ENCODE measurements around the gene ING5.
"Not testable (repeated sequence)": the region's sequence is repeated elsewhere in the genome, so short reads cannot be mapped to it uniquely, and the experiment has no call there.

Gene ING5

GRCh38 chr2:241736111-241736510 is 34.3 kb downstream of the ING5 start:
- no peak for TF ChIP-seq CTCF (IDR thresholded peaks at IDR 0.05; ENCODE audit: extremely low read depth, insufficient read depth, missing control alignments)
- no peak for DNase-seq (ENCODE audit: low spot score)
- in situ Hi-C loops (cut with MboI; ENCODE audit: low pct_unique_long_range_greater_than_20kb, low sequenced_read_pairs, unreplicated experiment), result no loop called here

- in situ Hi-C loops (cut with MboI; ENCODE audit: low pct_unique_long_range_greater_than_20kb, low sequenced_read_pairs, unreplicated experiment), result no loop called here
- TF ChIP-seq CTCF (IDR thresholded peaks at IDR 0.05; ENCODE audit: extremely low read depth, insufficient read depth, missing control alignments), result no peak
- DNase-seq (ENCODE audit: low spot score), result no peak
Observed at GRCh38 chr2:241738040-241738686, 36.3 kb downstream of the ING5 start.

- no peak for DNase-seq (ENCODE audit: low spot score)
- no peak for TF ChIP-seq CTCF (IDR thresholded peaks at IDR 0.05; ENCODE audit: extremely low read depth, insufficient read depth, missing control alignments)
- in situ Hi-C loops (cut with MboI; ENCODE audit: low pct_unique_long_range_greater_than_20kb, low sequenced_read_pairs, unreplicated experiment), result no loop called here
Observed at GRCh38 chr2:241739177-241739576, 37.3 kb downstream of the ING5 start.

- in situ Hi-C loops (cut with MboI; ENCODE audit: low pct_unique_long_range_greater_than_20kb, low sequenced_read_pairs, unreplicated experiment), result no loop called here
- no peak for TF ChIP-seq CTCF (IDR thresholded peaks at IDR 0.05; ENCODE audit: extremely low read depth, insufficient read depth, missing control alignments)
- no peak for DNase-seq (ENCODE audit: low spot score)
Observed at GRCh38 chr2:241739651-241740050, 37.8 kb downstream of the ING5 start.

- no peak for DNase-seq (ENCODE audit: low spot score)
- no peak for TF ChIP-seq CTCF (IDR thresholded peaks at IDR 0.05; ENCODE audit: extremely low read depth, insufficient read depth, missing control alignments)
- in situ Hi-C loops (cut with MboI; ENCODE audit: low pct_unique_long_range_greater_than_20kb, low sequenced_read_pairs, unreplicated experiment), result no loop called here
Observed at GRCh38 chr2:241741016-241741415, 39.2 kb downstream of the ING5 start.

GRCh38 chr2:241742320-241742939 is 40.6 kb downstream of the ING5 start:
- DNase-seq (ENCODE audit: low spot score), result no peak
- in situ Hi-C loops (cut with MboI; ENCODE audit: low pct_unique_long_range_greater_than_20kb, low sequenced_read_pairs, unreplicated experiment), result no loop called here
- no peak for TF ChIP-seq CTCF (IDR thresholded peaks at IDR 0.05; ENCODE audit: extremely low read depth, insufficient read depth, missing control alignments)

GRCh38 chr2:241743008-241743407 is 41.2 kb downstream of the ING5 start:
- in situ Hi-C loops (cut with MboI; ENCODE audit: low pct_unique_long_range_greater_than_20kb, low sequenced_read_pairs, unreplicated experiment), result not testable (repeated sequence)

More at GRCh38 chr2:241743008-241743407, 41.2 kb downstream of the ING5 start:
- DNase-seq (ENCODE audit: low spot score), result not testable (repeated sequence)

All from GM13977 (cell line).